ENCODE results near the gene SBF2. TPM values are rescaled to one million over a fixed set of nuclear protein-coding genes. Genes with fewer than 3 reads are reported as not detected.

Gene SBF2
- total RNA-seq, 4 donors from 2014 or later = 75.0 to 104 (median 86.9) TPM

GRCh38 chr11:10288881-10289764, 4.9 kb downstream of the SBF2 start:
- Histone ChIP-seq H3K4me1 (peaks cover 0 to 72% (median 22%) of the 10 kb centered on the region in 4 donors), H3K27ac (no peak overlapping the region), H3K27me3 (no peaks in the 10 kb centered on the region), H3K36me3 (peaks cover 0 to 12% (median 0%) of the 10 kb centered on the region in 3 donors), H3K4me3 (no peak overlapping the region), H3K9me3 (no peaks in the 10 kb centered on the region)
- WGBS, 2 donors = 87 to 88% methylated on average over 17 to 18 of the region's 24 CpGs
- no peak for TF ChIP-seq CTCF (IDR thresholded peaks at IDR 0.05)
- no peak for TF ChIP-seq POLR2A (IDR thresholded peaks at IDR 0.05)
- no peak for TF ChIP-seq EP300 (IDR thresholded peaks at IDR 0.05)
- DNase-seq (ENCODE audit: low spot score in 2 of 2) = no peak

GRCh38 chr11:10287766-10288715, 6.0 kb downstream of the SBF2 start:
- TF ChIP-seq EP300 (IDR thresholded peaks at IDR 0.05) (no peak), POLR2A (IDR thresholded peaks at IDR 0.05) (no peak), CTCF (IDR thresholded peaks at IDR 0.05) (no peak)
- WGBS, 2 donors = 92% methylated on average over 9 of the region's 9 CpGs
- peaks cover 0 to 75% (median 21%) of the 10 kb centered on the region in 4 donors for H3K4me1 ChIP-seq

GRCh38 chr11:10287140-10287539, 6.9 kb downstream of the SBF2 start:
- WGBS, 2 donors = 88 to 94% methylated on average over 3 of the region's 3 CpGs
- no peak overlapping the region for H3K4me3 ChIP-seq
- DNase-seq (ENCODE audit: low spot score in 2 of 2) = no peak
- H3K4me1 ChIP-seq = peaks cover 0 to 67% (median 16%) of the 10 kb centered on the region in 4 donors
- no peaks in the 10 kb centered on the region for H3K27me3 ChIP-seq
- no peak overlapping the region for H3K27ac ChIP-seq
- H3K36me3 ChIP-seq = peaks cover 0 to 12% (median 0%) of the 10 kb centered on the region in 3 donors
- no peaks in the 10 kb centered on the region for H3K9me3 ChIP-seq
- TF ChIP-seq POLR2A (IDR thresholded peaks at IDR 0.05) (no peak), EP300 (IDR thresholded peaks at IDR 0.05) (no peak), CTCF (IDR thresholded peaks at IDR 0.05) (no peak)

More at GRCh38 chr11:10287766-10288715, 6.0 kb downstream of the SBF2 start:
- Histone ChIP-seq H3K4me3 (no peak overlapping the region), H3K27ac (no peak overlapping the region), H3K27me3 (no peaks in the 10 kb centered on the region), H3K9me3 (no peaks in the 10 kb centered on the region), H3K36me3 (peaks cover 0 to 12% (median 0%) of the 10 kb centered on the region in 3 donors)
- no peak for DNase-seq (ENCODE audit: low spot score in 2 of 2)

GRCh38 chr11:10285148-10285802, 8.7 kb downstream of the SBF2 start:
- Histone ChIP-seq H3K4me3 (no peak overlapping the region), H3K27me3 (no peaks in the 10 kb centered on the region), H3K27ac (no peak overlapping the region), H3K4me1 (peaks cover 0 to 48% (median 9%) of the 10 kb centered on the region in 4 donors), H3K9me3 (no peaks in the 10 kb centered on the region), H3K36me3 (peaks cover 0 to 9% (median 0%) of the 10 kb centered on the region in 3 donors)
- DNase-seq (ENCODE audit: low spot score in 2 of 2) = no peak
- WGBS, 2 donors = 85 to 90% methylated on average over 4 of the region's 4 CpGs
- TF ChIP-seq EP300 (IDR thresholded peaks at IDR 0.05) = no peak
- no peak for TF ChIP-seq POLR2A (IDR thresholded peaks at IDR 0.05)

- no peak for TF ChIP-seq POLR2A (IDR thresholded peaks at IDR 0.05)
- TF ChIP-seq CTCF (IDR thresholded peaks at IDR 0.05) = no peak
- TF ChIP-seq EP300 (IDR thresholded peaks at IDR 0.05) = no peak
- Histone ChIP-seq H3K4me1 (peaks cover 0 to 37% (median 9%) of the 10 kb centered on the region in 4 donors), H3K27me3 (no peaks in the 10 kb centered on the region), H3K9me3 (no peaks in the 10 kb centered on the region), H3K36me3 (no peaks in the 10 kb centered on the region), H3K4me3 (no peak overlapping the region), H3K27ac (no peak overlapping the region)
- DNase-seq (ENCODE audit: low spot score in 2 of 2) = no peak
- WGBS, 2 donors = 76 to 82% methylated on average over 1 of the region's 1 CpG
Measured at GRCh38 chr11:10283991-10284390, 10.0 kb downstream of the SBF2 start.

Measured in tibial nerve (tissue), 4 donors.